GM19099 (cell line): ENCODE measurements around the gene ATRN.

Experiments used
- POLR2A ChIP-seq: IDR thresholded peaks from 3 replicates; pipeline ENCODE4 v1.6.1; 2011; ENCODE audit warnings: low read depth; ENCODE audit not compliant: insufficient read length; ENCODE audit errors: extremely low read depth

Gene ATRN

GRCh38 chr20:3698591-3699001, 227.8 kb downstream of the ATRN start:
- TF ChIP-seq POLR2A = no peak

GRCh38 chr20:3699037-3699436, 228.2 kb downstream of the ATRN start:
- TF ChIP-seq POLR2A = no peak
